ENCODE results near the gene FAM193A.
A peak's percentile ranks its signal among the peaks of the same experiment; 100 is the strongest.

The FAM193A gene

DNA sequence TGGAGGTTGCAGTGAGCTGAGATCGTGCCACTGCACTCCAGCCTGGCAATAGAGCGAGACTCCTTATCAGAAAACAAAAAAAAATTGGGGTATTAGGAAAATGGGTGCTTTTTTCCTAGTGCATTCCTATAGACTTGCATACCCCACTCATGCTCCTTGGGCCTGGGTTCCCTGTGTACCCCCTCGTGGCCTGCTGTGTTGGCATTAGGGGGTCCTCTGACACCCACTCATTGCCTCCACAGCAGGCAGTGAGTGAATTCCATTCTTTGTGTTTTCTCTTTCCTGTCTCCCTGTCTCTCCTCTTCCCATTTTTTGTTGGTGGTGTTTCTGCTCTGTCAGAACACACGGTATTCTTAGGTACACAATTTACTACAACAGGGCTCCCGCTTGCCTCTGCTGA, 176.9 kb downstream of the FAM193A start:
- DNase-seq (ENCODE audit: low read depth, low spot score) = no peak
- TF ChIP-seq FOXP2 (optimal IDR thresholded peaks at IDR 0.05; ENCODE audit: control extremely low read depth, extremely low read length, insufficient read depth) = no peak
- TF ChIP-seq EZH2 (IDR thresholded peaks at IDR 0.05) = no peak
- no peak for TF ChIP-seq POLR2AphosphoS5 (IDR thresholded peaks at IDR 0.05; ENCODE audit: borderline replicate concordance, low read depth, low read length)
- H3K27ac ChIP-seq = peak overlapping the region; percentile 78
- no peak overlapping the region for H3K4me3 ChIP-seq
- H3K36me3 ChIP-seq (ENCODE audit: insufficient read depth, low read length) = peaks cover 40% of the 10 kb centered on the region
- H3K9me3 ChIP-seq (ENCODE audit: low read depth, low read length) = no peaks in the 10 kb centered on the region
- H3K9ac ChIP-seq (ENCODE audit: insufficient read length) = no peak overlapping the region

DNA sequence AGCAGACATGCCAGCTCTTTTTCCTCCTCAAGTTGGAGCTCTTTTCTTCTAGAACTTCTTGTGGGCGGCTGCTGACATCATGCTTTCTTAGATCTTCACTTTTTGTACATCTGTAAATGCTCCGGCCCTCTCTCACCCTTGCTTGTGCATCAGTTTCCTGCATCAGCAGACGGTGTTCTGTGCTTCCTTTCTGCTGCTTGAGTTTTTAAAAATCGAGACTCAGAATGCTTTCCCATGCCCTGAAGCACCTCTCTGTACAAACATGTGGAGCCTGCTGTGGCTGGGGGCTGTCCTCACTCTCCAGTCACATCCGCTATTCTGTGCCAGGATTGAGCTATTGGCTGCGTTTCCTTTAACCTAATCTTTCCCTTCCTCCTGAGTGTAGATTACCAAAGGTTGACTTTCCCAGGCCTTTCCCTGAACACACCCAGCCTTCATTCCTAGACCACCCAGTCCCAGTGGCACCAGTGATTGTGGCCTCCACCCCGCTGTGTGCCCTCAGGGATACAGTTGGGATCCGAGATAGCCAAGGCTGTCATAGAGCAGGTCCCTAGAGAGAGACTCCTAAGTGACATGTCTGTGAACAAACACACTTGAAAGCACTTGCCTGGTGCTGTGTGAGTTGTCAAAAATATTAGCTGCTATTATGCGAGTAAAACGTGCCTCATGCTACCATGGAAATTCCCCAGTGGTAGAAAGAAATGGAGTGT, 177.8 kb downstream of the FAM193A start:
- Histone ChIP-seq H3K9me3 (ENCODE audit: low read depth, low read length) (no peaks in the 10 kb centered on the region), H3K36me3 (ENCODE audit: insufficient read depth, low read length) (peaks cover 48% of the 10 kb centered on the region), H3K27ac (peak overlapping the region; percentile 78), H3K9ac (ENCODE audit: insufficient read length) (no peak overlapping the region), H3K4me3 (no peak overlapping the region)
- peak; percentile 39 for DNase-seq (ENCODE audit: low read depth, low spot score)
- TF ChIP-seq EZH2 (IDR thresholded peaks at IDR 0.05) = no peak
- TF ChIP-seq FOXP2 (optimal IDR thresholded peaks at IDR 0.05; ENCODE audit: control extremely low read depth, extremely low read length, insufficient read depth) = no peak
- no peak for TF ChIP-seq POLR2AphosphoS5 (IDR thresholded peaks at IDR 0.05; ENCODE audit: borderline replicate concordance, low read depth, low read length)

DNA sequence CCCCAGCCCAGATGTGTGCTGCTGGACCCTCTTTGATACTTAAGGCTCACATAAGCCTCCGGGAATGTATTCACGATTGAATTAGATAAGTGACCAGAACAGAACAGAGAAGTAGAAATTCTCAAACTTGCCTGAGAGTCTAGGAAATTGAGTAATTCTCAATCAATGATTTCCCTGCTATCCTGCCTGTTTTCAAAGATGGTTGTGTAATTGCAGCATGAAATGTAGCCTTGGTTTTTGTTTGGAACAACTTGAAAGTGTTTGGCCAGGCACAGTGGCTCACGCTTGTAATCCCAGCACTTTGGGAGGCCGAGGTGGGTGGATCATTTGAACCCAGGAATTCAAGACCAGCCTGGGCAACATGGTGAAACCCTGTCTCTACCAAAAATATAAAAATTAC, 178.5 kb downstream of the FAM193A start:
- no peak for TF ChIP-seq EZH2 (IDR thresholded peaks at IDR 0.05)
- TF ChIP-seq POLR2AphosphoS5 (IDR thresholded peaks at IDR 0.05; ENCODE audit: borderline replicate concordance, low read depth, low read length) = no peak
- TF ChIP-seq FOXP2 (optimal IDR thresholded peaks at IDR 0.05; ENCODE audit: control extremely low read depth, extremely low read length, insufficient read depth) = no peak
- DNase-seq (ENCODE audit: low read depth, low spot score) = no peak
- peaks cover 51% of the 10 kb centered on the region for H3K36me3 ChIP-seq (ENCODE audit: insufficient read depth, low read length)

DNA sequence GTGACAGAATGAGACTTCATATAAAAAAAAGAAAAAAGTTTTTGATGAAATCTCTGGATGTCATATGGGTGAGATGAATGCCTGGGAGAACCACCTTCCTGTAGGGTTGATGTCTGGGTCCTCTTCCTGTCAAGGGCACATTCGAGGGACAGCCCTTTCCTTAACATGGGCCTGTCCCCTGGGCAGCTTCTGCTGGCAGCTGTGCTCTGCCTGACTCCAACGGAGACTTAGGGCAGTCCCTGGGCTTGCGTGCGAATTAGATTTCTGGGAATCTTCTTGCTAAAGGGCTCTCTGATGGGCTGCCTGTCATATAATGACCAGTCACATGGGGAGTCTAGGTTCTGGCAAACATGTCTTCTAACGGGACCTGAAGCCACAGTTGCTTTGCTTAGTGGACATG, 179.0 kb downstream of the FAM193A start:
- H3K9ac ChIP-seq (ENCODE audit: insufficient read length) = no peak overlapping the region
- no peak for DNase-seq (ENCODE audit: low read depth, low spot score)
- H3K27ac ChIP-seq = no peak overlapping the region
- H3K36me3 ChIP-seq (ENCODE audit: insufficient read depth, low read length) = peaks cover 56% of the 10 kb centered on the region
- H3K4me3 ChIP-seq = no peak overlapping the region
- no peaks in the 10 kb centered on the region for H3K9me3 ChIP-seq (ENCODE audit: low read depth, low read length)
- no peak for TF ChIP-seq FOXP2 (optimal IDR thresholded peaks at IDR 0.05; ENCODE audit: control extremely low read depth, extremely low read length, insufficient read depth)
- no peak for TF ChIP-seq POLR2AphosphoS5 (IDR thresholded peaks at IDR 0.05; ENCODE audit: borderline replicate concordance, low read depth, low read length)
- TF ChIP-seq EZH2 (IDR thresholded peaks at IDR 0.05) = no peak

More for the DNA sequence above, 178.5 kb downstream of the FAM193A start:
- H3K9me3 ChIP-seq (ENCODE audit: low read depth, low read length) = no peaks in the 10 kb centered on the region
- no peak overlapping the region for H3K4me3 ChIP-seq
- H3K9ac ChIP-seq (ENCODE audit: insufficient read length) = no peak overlapping the region
- H3K27ac ChIP-seq = no peak overlapping the region

DNA sequence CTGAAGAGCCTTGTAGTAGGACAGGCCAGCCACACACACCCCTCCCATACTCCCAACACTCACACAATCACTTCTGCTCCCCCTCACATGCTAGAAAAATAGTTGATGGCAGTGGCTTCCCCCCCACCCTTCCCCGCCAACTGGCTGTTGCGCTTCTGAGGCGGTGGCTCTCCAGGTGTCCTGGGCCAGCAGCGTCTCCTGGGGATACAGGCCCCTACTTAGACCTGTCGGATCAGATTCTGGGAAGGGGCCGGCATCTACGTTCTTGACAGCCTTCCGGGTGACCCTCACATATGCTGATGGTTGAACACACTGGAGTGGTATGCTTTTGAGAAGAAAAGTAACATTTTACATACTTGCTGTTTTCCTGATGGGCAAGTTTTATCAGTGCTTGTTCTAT, 179.8 kb downstream of the FAM193A start:
- Histone ChIP-seq H3K9ac (ENCODE audit: insufficient read length) (no peak overlapping the region), H3K27ac (no peak overlapping the region), H3K9me3 (ENCODE audit: low read depth, low read length) (no peaks in the 10 kb centered on the region), H3K36me3 (ENCODE audit: insufficient read depth, low read length) (peaks cover 61% of the 10 kb centered on the region), H3K4me3 (no peak overlapping the region)
- TF ChIP-seq POLR2AphosphoS5 (IDR thresholded peaks at IDR 0.05; ENCODE audit: borderline replicate concordance, low read depth, low read length) (no peak), EZH2 (IDR thresholded peaks at IDR 0.05) (no peak), FOXP2 (optimal IDR thresholded peaks at IDR 0.05; ENCODE audit: control extremely low read depth, extremely low read length, insufficient read depth) (no peak)
- DNase-seq (ENCODE audit: low read depth, low spot score) = no peak

DNA sequence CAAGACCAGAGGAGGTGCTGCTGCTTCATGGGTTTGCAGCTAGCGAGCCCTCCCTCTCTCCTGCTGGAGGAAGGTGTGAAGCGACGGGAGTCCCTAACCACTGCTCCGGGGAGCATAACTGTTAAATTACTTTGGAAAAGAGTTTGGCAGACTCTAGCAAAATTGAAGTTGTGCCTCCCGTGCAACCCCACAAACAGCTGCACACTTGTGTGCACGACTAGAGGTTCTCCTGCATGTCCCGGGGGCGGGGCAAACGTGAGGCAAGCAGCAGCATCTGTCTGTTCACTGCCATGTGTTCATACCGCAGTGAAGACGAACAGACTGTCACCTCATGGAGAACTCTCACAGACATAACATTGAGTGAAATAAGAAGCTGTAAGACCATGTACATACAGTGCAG, 185.1 kb downstream of the FAM193A start:
- DNase-seq (ENCODE audit: low read depth, low spot score) = no peak

DNA sequence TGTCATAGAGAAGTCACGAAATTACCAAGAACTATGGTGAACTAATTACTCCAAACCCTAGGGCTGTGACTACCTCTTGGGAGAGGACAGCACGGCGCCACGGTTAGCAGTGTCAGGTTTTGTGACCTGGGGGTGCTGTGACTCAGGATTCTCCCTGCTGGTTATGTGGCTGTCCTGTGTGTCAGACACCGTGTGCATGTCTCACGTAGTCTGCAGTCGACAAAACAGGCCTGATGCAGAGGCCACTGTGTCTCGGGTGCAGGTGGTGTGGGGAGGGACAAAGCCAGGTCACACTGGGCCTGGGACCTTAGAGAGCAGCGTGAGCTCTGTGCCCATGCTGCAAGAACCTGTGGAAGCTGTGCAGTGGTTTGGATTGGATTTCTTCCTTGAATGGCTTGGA, 185.6 kb downstream of the FAM193A start:
- DNase-seq (ENCODE audit: low read depth, low spot score) = no peak
- Histone ChIP-seq H3K4me3 (no peak overlapping the region), H3K9ac (ENCODE audit: insufficient read length) (no peak overlapping the region), H3K36me3 (ENCODE audit: insufficient read depth, low read length) (peaks cover 31% of the 10 kb centered on the region), H3K27ac (no peak overlapping the region), H3K9me3 (ENCODE audit: low read depth, low read length) (no peaks in the 10 kb centered on the region)
- TF ChIP-seq EZH2 (IDR thresholded peaks at IDR 0.05) = no peak
- no peak for TF ChIP-seq FOXP2 (optimal IDR thresholded peaks at IDR 0.05; ENCODE audit: control extremely low read depth, extremely low read length, insufficient read depth)
- TF ChIP-seq POLR2AphosphoS5 (IDR thresholded peaks at IDR 0.05; ENCODE audit: borderline replicate concordance, low read depth, low read length) = no peak

More for the DNA sequence above, 185.1 kb downstream of the FAM193A start:
- Histone ChIP-seq H3K27ac (no peak overlapping the region), H3K9ac (ENCODE audit: insufficient read length) (no peak overlapping the region), H3K36me3 (ENCODE audit: insufficient read depth, low read length) (peaks cover 36% of the 10 kb centered on the region), H3K4me3 (no peak overlapping the region), H3K9me3 (ENCODE audit: low read depth, low read length) (no peaks in the 10 kb centered on the region)
- no peak for TF ChIP-seq FOXP2 (optimal IDR thresholded peaks at IDR 0.05; ENCODE audit: control extremely low read depth, extremely low read length, insufficient read depth)
- no peak for TF ChIP-seq EZH2 (IDR thresholded peaks at IDR 0.05)
- no peak for TF ChIP-seq POLR2AphosphoS5 (IDR thresholded peaks at IDR 0.05; ENCODE audit: borderline replicate concordance, low read depth, low read length)

DNA sequence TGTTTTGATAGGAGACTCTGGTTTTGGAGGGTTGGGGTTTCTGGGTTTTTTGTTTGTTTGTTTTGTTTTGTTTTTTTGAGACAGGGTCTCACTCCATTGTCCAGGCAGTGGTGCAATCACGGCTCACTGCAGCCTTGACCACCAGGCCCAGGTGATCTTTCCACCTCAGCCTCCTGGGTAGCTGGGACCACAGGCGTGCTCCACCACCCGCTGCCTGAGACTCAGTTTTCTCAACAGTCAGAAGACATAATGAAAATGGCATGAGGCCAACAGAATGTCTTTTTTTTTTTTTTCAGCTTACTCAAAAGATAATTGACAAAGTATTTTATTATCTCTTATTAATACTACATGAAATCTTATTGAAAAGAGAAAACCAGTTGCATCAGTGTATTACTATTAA, 187.3 kb downstream of the FAM193A start:
- peak overlapping the region; percentile 58; the same call in 1 of the 2 replicates for H3K27ac ChIP-seq
- no peak overlapping the region for H3K4me3 ChIP-seq
- H3K9ac ChIP-seq (ENCODE audit: insufficient read length) = no peak overlapping the region
- DNase-seq (ENCODE audit: low read depth, low spot score) = no peak
- no peak for TF ChIP-seq EZH2 (IDR thresholded peaks at IDR 0.05)
- TF ChIP-seq FOXP2 (optimal IDR thresholded peaks at IDR 0.05; ENCODE audit: control extremely low read depth, extremely low read length, insufficient read depth) = no peak
- TF ChIP-seq POLR2AphosphoS5 (IDR thresholded peaks at IDR 0.05; ENCODE audit: borderline replicate concordance, low read depth, low read length) = no peak
- H3K36me3 ChIP-seq (ENCODE audit: insufficient read depth, low read length) = peaks cover 17% of the 10 kb centered on the region
- no peaks in the 10 kb centered on the region for H3K9me3 ChIP-seq (ENCODE audit: low read depth, low read length)

All from SK-N-MC (cell line).